ENCODE results near the gene NCOA7.
"Not testable (repeated sequence)": the region's sequence is repeated elsewhere in the genome, so short reads cannot be mapped to it uniquely, and the experiment has no call there.

NCOA7 gene

GRCh38 chr6:125793863-125794262 is 3.1 kb downstream of the NCOA7 start:
- no peak for DNase-seq

GRCh38 chr6:125794342-125795137 is 3.8 kb downstream of the NCOA7 start:
- DNase-seq, result no peak

GRCh38 chr6:125795301-125795700 is 4.5 kb downstream of the NCOA7 start:
- no peak for DNase-seq

GRCh38 chr6:125797120-125797885 is 6.5 kb downstream of the NCOA7 start:
- DNase-seq, result no peak

- DNase-seq, result no peak
These were observed 7.2 kb downstream of the NCOA7 start for GRCh38 chr6:125797886-125798444.

- no peak for DNase-seq
These were observed 8.2 kb downstream of the NCOA7 start for GRCh38 chr6:125798734-125799508.

- no peak for DNase-seq
These were observed 11.6 kb downstream of the NCOA7 start for GRCh38 chr6:125802383-125802782.

- no peak for DNase-seq
These were observed 12.2 kb downstream of the NCOA7 start for GRCh38 chr6:125802943-125803377.

GRCh38 chr6:125804264-125804663 is 13.5 kb downstream of the NCOA7 start:
- DNase-seq, result no peak

- not testable (repeated sequence) for DNase-seq
These were observed 14.2 kb downstream of the NCOA7 start for GRCh38 chr6:125804866-125805425.

- DNase-seq, result no peak
These were observed 16.1 kb downstream of the NCOA7 start for GRCh38 chr6:125806813-125807212.

- no peak for DNase-seq
These were observed 16.5 kb downstream of the NCOA7 start for GRCh38 chr6:125807293-125807692.

GRCh38 chr6:125808060-125808459 is 17.3 kb downstream of the NCOA7 start:
- no peak for DNase-seq

- DNase-seq, result no peak
These were observed 17.8 kb downstream of the NCOA7 start for GRCh38 chr6:125808591-125808990.

GRCh38 chr6:125809570-125810170 is 18.9 kb downstream of the NCOA7 start:
- DNase-seq, result no peak

- DNase-seq, result no peak
These were observed 19.7 kb downstream of the NCOA7 start for GRCh38 chr6:125810445-125810844.

- DNase-seq, result no peak
These were observed 20.5 kb downstream of the NCOA7 start for GRCh38 chr6:125811259-125811658.

GRCh38 chr6:125812394-125813292 is 21.9 kb downstream of the NCOA7 start:
- DNase-seq, result no peak

- DNase-seq, result no peak
These were observed 23.7 kb downstream of the NCOA7 start for GRCh38 chr6:125814481-125814880.

GRCh38 chr6:125815080-125815910 is 24.5 kb downstream of the NCOA7 start:
- DNase-seq, result no peak

Measured in NCI-H1417 treated with DMSO at 0.1 percent for 48 hours (cell line).